HEK293T (cell line): ENCODE data around the gene ERC2.

Experiments
- CTCF ChIA-PET: fragments of 350-600 bp; formaldehyde crosslinking; extraction: SDS; loops from one replicate; lab custom pipeline; 2021; ENCODE audit warnings: antibody characterized with exemption, inconsistent platforms; lab: Yijun Ruan, JAX
- POLR2A ChIA-PET: fragments of 350-600 bp; formaldehyde crosslinking; extraction: SDS; loops from one replicate; lab custom pipeline; 2020; ENCODE audit warnings: antibody characterized with exemption, inconsistent platforms; lab: Yijun Ruan, JAX
- DNase-seq: peaks from one replicate; pipeline ENCODE4 v3.0.0; 2012; ENCODE audit warnings: mixed read lengths; ENCODE audit errors: extremely low spot score
- ARNT ChIP-seq: fragments of 450-650 bp; IDR thresholded peaks from 2 replicates; pipeline ENCODE4 v1.6.1; 2017; ENCODE audit warnings: mild to moderate bottlenecking
- BHLHE40 ChIP-seq: fragments of 450-650 bp; IDR thresholded peaks from 2 replicates; pipeline ENCODE4 v1.6.1; 2016; ENCODE audit warnings: mild to moderate bottlenecking, moderate library complexity, borderline replicate concordance
- CTBP1 ChIP-seq: fragments of 450-650 bp; IDR thresholded peaks from 2 replicates; pipeline ENCODE4 v1.6.1; 2016; ENCODE audit warnings: borderline replicate concordance
- ELF4 ChIP-seq: fragments of 450-650 bp; IDR thresholded peaks from 2 replicates; pipeline ENCODE4 v1.6.1; 2017; ENCODE audit warnings: antibody characterized with exemption
- FOXA1 ChIP-seq: fragments of 450-650 bp; IDR thresholded peaks from 2 replicates; pipeline ENCODE4 v1.6.1; 2016; ENCODE audit warnings: mild to moderate bottlenecking
- FOXK2 ChIP-seq: fragments of 450-650 bp; IDR thresholded peaks from 2 replicates; pipeline ENCODE4 v1.6.1; 2016; ENCODE audit warnings: mild to moderate bottlenecking
- FOXM1 ChIP-seq: fragments of 450-650 bp; IDR thresholded peaks from 2 replicates; pipeline ENCODE4 v1.6.1; 2017; ENCODE audit warnings: mild to moderate bottlenecking, borderline replicate concordance
- HDGF ChIP-seq: fragments of 450-650 bp; IDR thresholded peaks from 2 replicates; pipeline ENCODE4 v1.6.1; 2017; ENCODE audit warnings: antibody characterized with exemption, borderline replicate concordance
- L3MBTL2 ChIP-seq: fragments of 450-650 bp; conservative IDR thresholded peaks from 2 replicates; pipeline ENCODE4 v1.6.1; 2016; ENCODE audit warnings: mild to moderate bottlenecking
- LEF1 ChIP-seq: fragments of 450-650 bp; IDR thresholded peaks from 2 replicates; pipeline ENCODE4 v1.6.1; 2017; ENCODE audit warnings: mild to moderate bottlenecking, borderline replicate concordance
- NFRKB ChIP-seq: fragments of 450-650 bp; IDR thresholded peaks from 2 replicates; pipeline ENCODE4 v1.6.1; 2016; ENCODE audit warnings: mild to moderate bottlenecking, moderate library complexity
- PKNOX1 ChIP-seq: fragments of 450-650 bp; IDR thresholded peaks from 2 replicates; pipeline ENCODE4 v1.6.1; 2016
- SP1 ChIP-seq: fragments of 450-650 bp; IDR thresholded peaks from 2 replicates; pipeline ENCODE4 v1.6.1; 2017
- SUZ12 ChIP-seq: fragments of 450-650 bp; IDR thresholded peaks from 2 replicates; pipeline ENCODE4 v1.6.1; 2016; ENCODE audit warnings: mild to moderate bottlenecking
- TARDBP ChIP-seq: fragments of 450-650 bp; IDR thresholded peaks from 2 replicates; pipeline ENCODE4 v1.6.1; 2016
- ZNF384 ChIP-seq: fragments of 450-650 bp; IDR thresholded peaks from 2 replicates; pipeline ENCODE4 v1.6.1; 2016

Gene ERC2

GRCh38 chr3:55718074-55718473, 750.2 kb downstream of the ERC2 start:
- no peak for TF ChIP-seq BHLHE40
- no peak for TF ChIP-seq FOXM1
- no peak for TF ChIP-seq L3MBTL2
- TF ChIP-seq TARDBP = no peak
- TF ChIP-seq SP1 = no peak
- no peak for TF ChIP-seq PKNOX1
- TF ChIP-seq ZNF384 = no peak
- no peak for TF ChIP-seq ARNT
- no peak for TF ChIP-seq FOXK2
- no peak for TF ChIP-seq HDGF
- TF ChIP-seq ELF4 = no peak
- TF ChIP-seq CTBP1 = no peak
- TF ChIP-seq FOXA1 = no peak
- TF ChIP-seq LEF1 = no peak
- no peak for TF ChIP-seq NFRKB
- no peak for TF ChIP-seq SUZ12
- ChIA-PET POLR2A (interaction anchor here (1.0 to 1.2 kb wide), 2 partner anchors 13 to 231 kb away, joined by 3 read pairs; partner anchors contain the start of gene WNT5A), CTCF (interaction anchor here (2.1 kb wide), 1 partner anchor 10 kb away, joined by 5 read pairs; no protein-coding TSS in a partner anchor)
- DNase-seq = no peak

- DNase-seq = no peak
- ChIA-PET POLR2A (interaction anchor here (1.0 kb wide), 1 partner anchor 13 kb away, joined by 3 read pairs; no protein-coding TSS in a partner anchor), CTCF (no interaction called here)
- TF ChIP-seq ZNF384 (no peak), SUZ12 (no peak), TARDBP (no peak), FOXM1 (no peak), FOXK2 (no peak), NFRKB (no peak), CTBP1 (no peak), ARNT (no peak), SP1 (no peak), HDGF (no peak), L3MBTL2 (no peak), LEF1 (no peak), ELF4 (no peak), FOXA1 (no peak), BHLHE40 (no peak), PKNOX1 (no peak)
These were observed 750.8 kb downstream of the ERC2 start for GRCh38 chr3:55717481-55717880.

GRCh38 chr3:55716611-55717225, 751.5 kb downstream of the ERC2 start:
- ChIA-PET CTCF (no interaction called here), POLR2A (interaction anchor here (1.3 kb wide), 1 partner anchor 9 kb away, joined by 3 read pairs; no protein-coding TSS in a partner anchor)
- DNase-seq = no peak
- TF ChIP-seq CTBP1 = no peak
- TF ChIP-seq L3MBTL2 = no peak
- no peak for TF ChIP-seq FOXK2
- TF ChIP-seq SP1 = no peak
- TF ChIP-seq LEF1 = no peak

- TF ChIP-seq SP1 = no peak
- no peak for TF ChIP-seq ELF4
- ChIA-PET CTCF (no interaction called here), POLR2A (interaction anchor here (1.3 kb wide), 1 partner anchor 8 kb away, joined by 3 read pairs; no protein-coding TSS in a partner anchor)
- no peak for DNase-seq
These were observed 752.2 kb downstream of the ERC2 start for GRCh38 chr3:55716044-55716443.

- no peak for DNase-seq
- ChIA-PET CTCF (no interaction called here), POLR2A (no interaction called here)
- TF ChIP-seq LEF1 = no peak
- no peak for TF ChIP-seq HDGF
- TF ChIP-seq PKNOX1 = no peak
- TF ChIP-seq FOXA1 = no peak
- TF ChIP-seq FOXM1 = no peak
- no peak for TF ChIP-seq TARDBP
- no peak for TF ChIP-seq BHLHE40
- TF ChIP-seq NFRKB = no peak
- no peak for TF ChIP-seq ZNF384
- no peak for TF ChIP-seq CTBP1
- TF ChIP-seq L3MBTL2 = no peak
- no peak for TF ChIP-seq SP1
- TF ChIP-seq FOXK2 = no peak
- TF ChIP-seq ELF4 = no peak
- no peak for TF ChIP-seq SUZ12
- TF ChIP-seq ARNT = no peak
These were observed 754.2 kb downstream of the ERC2 start for GRCh38 chr3:55714057-55714456.

GRCh38 chr3:55711646-55712045, 756.6 kb downstream of the ERC2 start:
- ChIA-PET POLR2A (no interaction called here), CTCF (interaction anchor here (0.7 kb wide), 1 partner anchor 37 kb away, joined by 3 read pairs; no protein-coding TSS in a partner anchor)
- TF ChIP-seq NFRKB (no peak), HDGF (no peak), ZNF384 (no peak), SUZ12 (no peak), L3MBTL2 (no peak), ELF4 (no peak), PKNOX1 (no peak)
- no peak for DNase-seq
